GM21717 (cell line): Measurements from ENCODE around the gene TUSC2.
A peak's percentile ranks its signal among the peaks of the same experiment; 100 is the strongest.
"Not testable (repeated sequence)": the region's sequence is repeated elsewhere in the genome, so short reads cannot be mapped to it uniquely, and the experiment has no call there.

Experiments
- ATAC-seq: cut with Tn5 transposase; IDR thresholded peaks from one replicate; pipeline ENCODE4 v1.9.1; 2021; ENCODE audit warnings: mild to moderate bottlenecking, moderate library complexity; ENCODE audit not compliant: unreplicated experiment

The TUSC2 gene

GRCh38 chr3:50297384-50297775 lies 30.6 kb downstream of the TUSC2 start:
- ATAC-seq: no peak

GRCh38 chr3:50296721-50297383 lies 31.2 kb downstream of the TUSC2 start:
- ATAC-seq: no peak

GRCh38 chr3:50295553-50296431 lies 32.2 kb downstream of the TUSC2 start:
- ATAC-seq: no peak

GRCh38 chr3:50294492-50295403 lies 33.3 kb downstream of the TUSC2 start:
- no peak for ATAC-seq

GRCh38 chr3:50294089-50294488 lies 33.9 kb downstream of the TUSC2 start:
- no peak for ATAC-seq

GRCh38 chr3:50293079-50293801 lies 34.8 kb downstream of the TUSC2 start:
- ATAC-seq: no peak

- peak; percentile 84 for ATAC-seq
Observed at GRCh38 chr3:50292159-50293078, 35.6 kb downstream of the TUSC2 start, which contains the start of gene IFRD2. IFRD2 (minus strand) TSS chr3:50292429; CDS start chr3:50292274, 155 bp downstream.

- ATAC-seq: no peak
Observed at GRCh38 chr3:50290161-50290641, 37.8 kb downstream of the TUSC2 start.

- no peak for ATAC-seq
Observed at GRCh38 chr3:50289130-50289529, 38.9 kb downstream of the TUSC2 start.

GRCh38 chr3:50288387-50289007 lies 39.5 kb downstream of the TUSC2 start:
- no peak for ATAC-seq

- ATAC-seq: no peak
Observed at GRCh38 chr3:50287262-50287661, 40.8 kb downstream of the TUSC2 start.

- no peak for ATAC-seq
Observed at GRCh38 chr3:50286322-50287227, 41.4 kb downstream of the TUSC2 start.

GRCh38 chr3:50284121-50284520 lies 43.9 kb downstream of the TUSC2 start:
- not testable (repeated sequence) for ATAC-seq

GRCh38 chr3:50279255-50280016 lies 48.6 kb downstream of the TUSC2 start:
- no peak for ATAC-seq

- no peak for ATAC-seq
Observed at GRCh38 chr3:50278880-50279224, 49.2 kb downstream of the TUSC2 start, which contains the start of gene LSMEM2. LSMEM2 (plus strand) TSS chr3:50279087; CDS start chr3:50279114, 27 bp downstream.

- no peak for ATAC-seq
Observed at GRCh38 chr3:50278123-50278879, 49.7 kb downstream of the TUSC2 start.
